HG03439 (cell line): Measurements from ENCODE around the gene RERE.

Source experiments
- ATAC-seq: cut with Tn5 transposase; IDR thresholded peaks from one replicate; pipeline ENCODE4 v1.9.1; 2021; ENCODE audit warnings: mild to moderate bottlenecking, moderate library complexity; ENCODE audit not compliant: unreplicated experiment

Gene RERE

GRCh38 chr1:8493916-8494540, 323.4 kb downstream of the RERE start:
- no peak for ATAC-seq

DNA sequence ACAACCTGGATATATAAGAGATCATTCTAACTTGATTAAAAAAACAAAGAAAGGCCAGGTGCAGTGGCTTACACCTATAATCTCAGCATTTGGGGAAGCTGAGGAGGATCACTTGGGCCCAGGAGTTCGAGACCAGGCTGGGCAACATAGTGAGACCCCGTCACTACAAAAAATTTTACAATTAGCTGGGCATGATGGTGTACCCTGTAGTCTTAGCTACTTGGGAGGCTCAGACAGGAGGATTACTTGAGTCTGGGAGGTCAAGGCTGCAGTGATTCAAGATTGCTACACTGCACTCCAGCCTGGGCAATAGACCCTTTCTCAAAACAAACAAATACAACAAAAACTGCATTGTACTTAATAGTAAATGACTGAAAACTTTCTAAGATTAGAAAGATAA, 330.2 kb downstream of the RERE start:
- ATAC-seq = no peak

- ATAC-seq = no peak
These were observed 331.4 kb downstream of the RERE start for GRCh38 chr1:8486047-8486446.

DNA sequence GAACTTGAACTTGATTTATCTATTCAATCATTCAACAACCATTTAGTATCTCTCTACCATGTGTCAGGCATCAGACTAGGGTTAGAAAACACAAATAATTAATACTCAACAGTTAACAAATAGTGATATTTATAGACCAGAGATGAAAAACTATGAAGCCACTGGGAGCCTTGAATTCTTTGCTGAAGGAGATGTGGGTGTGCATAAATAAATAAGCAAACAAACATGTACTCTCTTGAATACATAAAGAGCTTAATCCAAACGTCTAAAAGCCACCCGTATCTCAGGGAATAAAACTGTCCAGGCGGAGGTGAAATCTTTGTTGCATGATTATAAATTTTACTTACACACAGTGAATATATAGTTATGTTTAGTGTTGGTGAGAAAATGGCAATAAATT, 333.9 kb downstream of the RERE start:
- ATAC-seq = no peak

- ATAC-seq = no peak
These were observed 334.5 kb downstream of the RERE start for GRCh38 chr1:8482979-8483381.

DNA sequence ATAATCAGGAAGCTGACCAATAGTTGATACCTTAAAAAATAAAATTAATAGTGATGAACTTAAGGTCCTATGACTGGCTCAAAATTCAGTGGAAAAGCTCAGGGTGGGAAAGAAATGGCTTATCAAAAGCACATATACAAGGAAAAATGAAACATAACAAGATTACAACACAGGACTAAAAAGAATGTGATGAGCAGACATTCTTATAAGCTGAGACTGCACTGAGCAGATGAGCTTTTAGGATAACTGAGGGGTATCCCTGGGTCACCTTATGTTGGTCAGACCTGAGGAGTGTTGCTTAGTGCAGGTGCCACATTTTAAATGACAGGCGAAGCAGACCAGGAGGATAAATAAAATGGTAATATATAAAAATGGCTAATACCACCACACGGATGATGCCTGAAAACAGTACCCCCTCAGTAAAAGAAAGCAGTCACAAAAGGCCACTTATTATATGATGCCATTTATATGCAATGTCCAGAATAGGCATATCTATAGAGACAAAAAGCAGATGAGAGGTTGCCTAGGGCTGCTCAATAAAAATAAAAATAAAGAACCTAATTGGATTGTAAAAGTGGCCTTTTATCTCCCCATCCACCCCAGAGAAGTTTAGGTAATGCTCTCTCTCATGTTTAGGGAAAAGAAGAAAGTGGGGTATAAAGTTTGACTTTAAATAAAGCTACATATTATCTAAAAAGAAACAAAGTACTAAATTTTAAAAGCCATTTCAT, 335.6 kb downstream of the RERE start:
- ATAC-seq = no peak

GRCh38 chr1:8478566-8478965, 338.9 kb downstream of the RERE start:
- ATAC-seq = no peak

- no peak for ATAC-seq
These were observed 339.5 kb downstream of the RERE start for GRCh38 chr1:8477983-8478362.

DNA sequence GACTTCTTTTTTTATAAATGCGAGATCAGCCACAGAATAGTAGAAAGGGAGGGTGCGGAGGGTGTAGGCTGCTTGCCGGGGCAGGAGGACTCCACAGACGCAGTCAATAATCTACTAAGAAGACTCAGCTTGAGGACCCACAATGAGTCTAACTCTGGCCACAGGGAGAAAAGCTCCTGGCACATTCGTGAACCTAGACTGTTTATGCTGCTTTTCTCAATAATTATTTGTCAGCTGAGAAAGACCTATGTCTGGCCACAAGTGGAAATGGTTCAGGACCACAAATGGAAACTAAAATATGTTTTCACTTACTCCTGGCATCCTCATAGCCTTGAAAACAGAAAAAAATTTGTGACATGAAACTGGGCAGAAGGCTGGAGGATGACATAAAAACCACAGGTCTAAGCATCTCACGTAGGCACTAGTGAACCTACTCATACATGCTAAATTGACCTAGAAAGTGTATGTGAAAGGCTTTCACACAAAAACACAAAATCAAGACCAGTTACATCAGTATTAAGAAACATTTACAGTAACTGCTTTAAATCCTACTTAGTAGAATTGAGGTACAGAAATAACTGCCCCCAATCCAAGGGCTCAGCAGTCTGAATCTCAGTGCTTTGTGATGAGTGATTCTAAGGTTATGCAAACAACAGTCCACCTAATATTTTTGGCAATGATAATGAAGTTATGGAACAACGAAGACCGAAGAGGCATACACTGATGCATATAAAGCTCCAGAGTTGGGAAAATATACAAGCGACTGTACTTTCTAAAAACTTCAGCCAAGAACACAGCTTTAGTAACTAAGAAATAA, 340.1 kb downstream of the RERE start:
- ATAC-seq = peak; percentile 59

DNA sequence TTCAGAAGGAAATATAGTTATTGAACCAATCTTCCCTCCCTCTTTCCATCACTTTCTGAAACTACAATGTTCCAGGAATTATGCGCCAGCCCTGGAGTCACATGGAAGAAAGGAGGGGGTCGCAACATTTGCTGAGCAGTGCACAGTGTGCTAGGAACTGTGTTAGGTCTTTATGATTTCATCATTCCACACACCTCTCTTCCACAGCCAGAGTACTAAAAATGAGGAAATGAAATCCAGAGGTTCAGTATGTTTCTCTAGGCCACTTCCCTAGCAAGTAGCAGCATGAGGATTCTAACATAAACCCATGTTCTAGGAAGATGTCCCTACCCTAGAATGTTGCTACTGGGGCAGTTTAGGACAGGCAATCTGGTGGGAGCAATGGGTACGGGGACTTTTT, 341.4 kb downstream of the RERE start:
- no peak for ATAC-seq

DNA sequence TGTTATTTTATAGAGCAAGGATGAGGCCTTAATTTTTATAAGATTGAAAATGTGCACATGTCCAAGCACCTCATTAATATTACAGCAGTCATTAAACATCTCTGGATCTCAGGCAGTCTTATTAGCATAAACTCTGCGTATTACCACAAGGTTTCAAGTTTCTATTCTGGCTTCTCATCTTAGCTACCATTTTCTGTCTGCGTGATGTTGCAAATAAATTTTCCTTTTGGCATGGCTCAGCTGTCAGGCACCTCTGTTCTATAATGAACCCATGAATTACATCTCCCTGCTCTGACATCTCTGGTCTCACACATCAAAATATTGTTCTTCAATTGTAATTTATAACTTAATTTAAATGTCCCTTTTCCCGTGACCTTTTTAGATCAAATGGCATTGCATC, 343.1 kb downstream of the RERE start:
- no peak for ATAC-seq

- ATAC-seq = no peak
These were observed 343.5 kb downstream of the RERE start for GRCh38 chr1:8473891-8474300.

DNA sequence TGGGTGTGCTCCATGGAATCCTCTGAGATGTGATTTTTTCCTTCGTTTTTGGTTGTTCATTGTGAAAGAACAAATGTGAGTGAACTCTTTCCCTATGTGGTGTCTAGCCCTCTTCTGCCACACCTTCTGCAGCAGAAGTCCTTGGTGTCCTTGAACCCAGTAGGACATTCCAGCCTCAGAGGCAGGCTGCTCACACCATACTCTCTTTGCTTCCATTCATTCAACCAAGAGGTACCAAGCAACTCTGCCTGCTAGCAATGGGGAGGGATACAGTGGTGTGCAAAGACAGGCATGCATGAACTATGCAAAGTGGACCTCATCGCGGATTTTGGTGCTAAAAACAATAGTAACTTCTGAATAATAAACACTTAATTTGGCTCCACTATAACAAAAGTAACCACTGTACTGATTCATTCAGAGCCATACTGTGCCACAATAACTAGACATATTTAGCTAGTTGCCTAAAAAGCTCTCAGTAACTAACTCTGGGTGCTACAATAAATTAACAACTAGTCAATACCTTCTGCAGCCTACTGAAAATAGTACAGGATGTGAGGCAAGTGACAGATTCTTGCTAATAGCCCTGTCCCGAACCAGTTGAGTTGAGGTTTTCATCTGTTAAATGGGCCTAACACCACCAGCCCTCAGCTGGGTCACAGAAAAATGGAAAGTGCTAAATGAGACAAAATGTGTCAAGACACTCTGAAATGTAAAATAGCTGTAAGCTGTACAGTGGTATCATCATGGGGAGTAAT, 344.1 kb downstream of the RERE start:
- no peak for ATAC-seq

DNA sequence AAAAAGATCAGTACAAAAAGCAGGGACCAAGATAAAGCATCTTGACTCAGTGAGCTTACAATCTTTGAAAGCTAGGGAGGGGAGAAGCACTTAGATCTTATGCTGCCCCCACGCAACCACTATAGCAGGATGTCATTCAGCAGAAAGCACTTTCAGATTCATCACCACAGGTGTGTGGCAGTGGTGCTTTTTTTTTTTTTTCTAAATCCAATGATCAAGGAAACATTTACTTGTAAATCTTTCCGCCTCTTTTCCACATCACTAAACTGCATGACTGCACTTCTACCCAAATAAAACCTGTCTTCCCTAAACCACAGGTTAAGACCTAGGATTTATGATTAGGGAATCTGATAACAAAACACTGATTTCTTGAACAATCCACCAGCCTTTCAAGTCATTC, 344.8 kb downstream of the RERE start:
- ATAC-seq = no peak

- ATAC-seq = no peak
These were observed 346.0 kb downstream of the RERE start for GRCh38 chr1:8471451-8471850.

DNA sequence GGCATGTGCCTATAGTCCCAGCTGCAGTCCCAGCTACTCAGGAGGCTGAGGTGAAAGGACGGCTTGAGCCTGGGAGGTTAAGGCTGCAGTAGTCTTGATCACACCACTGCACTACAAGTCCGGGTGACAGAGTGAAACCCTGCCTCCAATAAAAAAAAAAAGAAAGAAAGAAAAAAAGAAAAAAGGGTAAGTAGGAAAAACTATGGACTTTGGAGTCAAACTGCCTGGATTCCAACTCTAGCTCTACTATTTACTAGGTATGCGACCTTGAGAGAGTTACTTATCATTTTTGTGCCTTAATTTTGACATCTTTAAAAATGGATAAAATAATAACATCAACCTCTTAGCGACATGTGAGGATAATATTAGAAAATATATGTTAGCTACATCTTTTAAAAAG, 348.7 kb downstream of the RERE start:
- ATAC-seq = no peak

GRCh38 chr1:8467308-8467707, 350.1 kb downstream of the RERE start:
- ATAC-seq = no peak

- ATAC-seq = no peak
These were observed 351.7 kb downstream of the RERE start for GRCh38 chr1:8465692-8466091.

DNA sequence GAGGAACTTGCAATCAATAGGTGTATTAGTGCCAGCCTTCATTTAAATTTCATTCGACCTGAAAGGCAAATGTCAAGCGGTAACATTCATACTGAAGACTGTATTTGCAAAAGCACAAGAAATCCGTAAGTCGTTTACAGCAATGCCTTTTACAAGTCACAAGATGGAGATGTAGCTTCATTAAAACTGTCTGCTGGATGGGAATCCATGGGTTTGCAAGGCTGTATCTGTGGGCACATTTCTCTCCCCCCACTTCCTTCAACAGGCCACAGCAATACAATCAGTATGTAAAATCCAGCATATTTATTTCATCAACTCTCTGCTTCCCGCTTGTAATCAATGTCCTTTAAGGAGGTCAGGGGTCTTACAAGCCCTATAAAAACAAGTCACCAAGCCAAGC, 352.4 kb downstream of the RERE start:
- ATAC-seq = no peak

GRCh38 chr1:8464377-8464776, 353.1 kb downstream of the RERE start:
- no peak for ATAC-seq
